GM19452 (cell line): ENCODE measurements around the gene ILKAP.

Experiments used
- ATAC-seq: cut with Tn5 transposase; IDR thresholded peaks from one replicate; pipeline ENCODE4 v1.9.1; 2021; ENCODE audit not compliant: unreplicated experiment

Gene ILKAP

DNA sequence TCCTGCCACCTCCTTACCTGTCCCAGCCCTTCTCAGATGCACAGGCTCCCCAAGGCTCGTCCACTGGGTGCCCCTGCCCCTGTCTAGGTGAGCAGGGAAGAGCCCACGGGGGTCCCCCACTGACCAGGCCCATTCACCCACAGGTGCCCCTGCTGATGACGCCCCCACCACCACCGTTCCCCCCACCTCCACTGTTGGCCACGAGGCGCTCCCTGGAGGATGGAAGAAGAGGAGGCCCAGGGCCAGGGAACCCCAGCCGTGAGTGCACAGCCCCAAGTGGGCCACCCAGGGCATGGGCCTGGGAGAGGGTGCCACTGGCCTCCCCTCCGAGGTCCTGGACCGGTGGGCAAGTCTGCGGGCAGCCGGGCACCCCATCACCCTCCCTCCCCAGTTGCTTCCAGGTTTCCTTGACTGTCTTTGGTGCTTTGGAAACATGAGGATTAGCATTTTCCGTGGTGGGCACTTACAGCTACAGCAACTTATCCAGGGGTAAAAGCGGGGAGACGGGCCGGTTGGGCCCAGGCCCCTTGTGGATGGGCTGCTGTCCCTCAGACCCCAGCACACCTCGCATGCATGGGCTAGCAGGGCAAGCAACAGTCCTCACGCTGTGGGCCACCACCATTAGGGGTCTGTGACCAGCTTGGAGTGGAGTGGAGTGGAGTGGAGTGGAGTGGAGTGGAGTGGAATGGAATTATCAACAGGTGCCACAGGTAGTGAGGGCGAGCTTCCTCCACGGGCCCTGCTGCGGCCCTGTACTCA lies 78.2 kb downstream of the ILKAP start:
- ATAC-seq, result no peak

DNA sequence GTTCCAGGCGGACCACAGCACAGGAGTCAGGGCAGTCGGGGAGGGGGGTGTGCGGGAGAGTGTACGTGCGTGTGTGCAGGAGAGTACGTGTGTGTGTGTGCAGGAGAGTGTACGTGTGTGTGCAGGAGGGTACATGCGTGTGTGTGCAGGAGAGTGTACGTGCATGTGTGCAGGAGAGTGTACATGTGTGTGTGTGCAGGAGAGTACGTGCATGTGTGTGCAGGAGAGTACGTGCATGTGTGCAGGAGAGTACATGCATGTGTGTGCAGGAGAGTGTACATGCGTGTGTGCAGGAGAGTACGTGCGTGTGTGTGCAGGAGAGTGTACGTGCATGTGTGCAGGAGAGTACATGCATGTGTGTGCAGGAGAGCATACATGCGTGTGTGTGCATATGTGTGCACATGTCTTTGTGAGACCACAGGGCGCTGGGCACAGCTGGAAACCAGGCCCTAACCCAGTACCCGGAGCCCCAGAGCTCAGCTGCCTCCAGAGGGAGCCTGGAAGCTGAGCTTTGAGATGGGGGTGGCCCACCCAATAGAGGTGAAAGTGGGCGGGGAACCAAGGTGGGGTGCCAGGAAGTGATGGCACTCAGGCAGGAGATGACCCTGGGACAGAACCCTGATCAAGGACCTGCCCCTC lies 78.9 kb downstream of the ILKAP start:
- ATAC-seq, result no peak

DNA sequence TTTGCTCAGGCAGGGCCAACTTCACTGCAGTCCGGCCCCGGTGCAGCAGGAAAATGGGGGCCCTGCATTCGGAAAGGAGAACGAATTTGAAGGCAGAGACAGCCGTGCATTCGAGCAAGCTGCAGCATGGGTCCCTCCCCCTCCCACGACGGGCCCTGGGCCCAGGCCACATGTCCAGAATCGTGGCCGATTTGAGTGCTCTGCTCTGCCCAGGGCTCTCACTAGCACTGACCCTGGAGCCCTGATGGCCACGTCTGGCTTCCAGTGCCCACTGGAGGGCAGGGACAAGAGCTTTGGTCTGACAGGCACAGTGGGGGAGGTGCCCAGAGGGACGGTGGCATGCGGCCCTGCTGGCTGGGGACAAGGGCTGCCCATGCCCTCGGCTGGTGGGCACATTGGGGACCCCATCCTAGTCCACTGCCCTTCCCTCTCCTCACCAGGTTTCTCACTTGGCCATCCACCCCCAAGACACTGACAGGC lies 79.5 kb downstream of the ILKAP start:
- no peak for ATAC-seq

DNA sequence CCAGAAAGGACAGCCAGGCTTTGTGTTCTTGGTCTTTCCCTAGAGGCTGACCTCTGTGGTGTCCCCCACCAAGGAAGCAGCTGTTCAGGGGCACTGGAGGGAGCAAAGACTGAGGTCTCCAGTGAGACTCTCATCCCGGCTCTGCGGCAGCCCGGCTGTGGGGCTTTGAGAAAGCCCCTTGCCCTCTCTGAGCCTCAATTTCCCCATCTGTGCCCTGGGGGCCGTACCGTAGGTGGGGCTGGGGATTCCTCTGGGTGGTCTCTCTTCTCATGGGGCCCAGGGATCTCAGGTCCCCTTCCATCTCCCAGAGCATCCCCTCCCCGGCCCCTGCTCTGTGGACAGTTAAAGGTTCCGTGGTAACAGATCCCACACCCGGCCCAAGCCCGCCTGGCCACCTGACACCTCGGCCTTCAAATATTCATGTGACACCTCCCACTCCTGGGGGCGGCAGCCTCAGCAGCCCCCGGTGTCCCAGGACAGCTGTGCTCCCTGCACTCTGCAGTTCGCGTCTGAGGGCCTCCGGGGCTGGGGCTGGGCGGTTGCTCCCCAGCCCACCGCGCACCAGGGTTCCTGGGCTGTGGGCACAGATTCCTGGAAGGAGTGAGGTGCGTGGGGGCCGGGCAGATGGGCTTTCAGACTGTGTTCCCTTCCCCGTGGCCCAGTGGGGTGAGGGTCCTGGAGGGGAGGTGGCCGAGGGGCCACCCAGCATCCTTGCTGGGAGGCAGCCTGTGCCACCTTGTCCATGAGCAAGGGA lies 80.1 kb downstream of the ILKAP start:
- ATAC-seq, result no peak

DNA sequence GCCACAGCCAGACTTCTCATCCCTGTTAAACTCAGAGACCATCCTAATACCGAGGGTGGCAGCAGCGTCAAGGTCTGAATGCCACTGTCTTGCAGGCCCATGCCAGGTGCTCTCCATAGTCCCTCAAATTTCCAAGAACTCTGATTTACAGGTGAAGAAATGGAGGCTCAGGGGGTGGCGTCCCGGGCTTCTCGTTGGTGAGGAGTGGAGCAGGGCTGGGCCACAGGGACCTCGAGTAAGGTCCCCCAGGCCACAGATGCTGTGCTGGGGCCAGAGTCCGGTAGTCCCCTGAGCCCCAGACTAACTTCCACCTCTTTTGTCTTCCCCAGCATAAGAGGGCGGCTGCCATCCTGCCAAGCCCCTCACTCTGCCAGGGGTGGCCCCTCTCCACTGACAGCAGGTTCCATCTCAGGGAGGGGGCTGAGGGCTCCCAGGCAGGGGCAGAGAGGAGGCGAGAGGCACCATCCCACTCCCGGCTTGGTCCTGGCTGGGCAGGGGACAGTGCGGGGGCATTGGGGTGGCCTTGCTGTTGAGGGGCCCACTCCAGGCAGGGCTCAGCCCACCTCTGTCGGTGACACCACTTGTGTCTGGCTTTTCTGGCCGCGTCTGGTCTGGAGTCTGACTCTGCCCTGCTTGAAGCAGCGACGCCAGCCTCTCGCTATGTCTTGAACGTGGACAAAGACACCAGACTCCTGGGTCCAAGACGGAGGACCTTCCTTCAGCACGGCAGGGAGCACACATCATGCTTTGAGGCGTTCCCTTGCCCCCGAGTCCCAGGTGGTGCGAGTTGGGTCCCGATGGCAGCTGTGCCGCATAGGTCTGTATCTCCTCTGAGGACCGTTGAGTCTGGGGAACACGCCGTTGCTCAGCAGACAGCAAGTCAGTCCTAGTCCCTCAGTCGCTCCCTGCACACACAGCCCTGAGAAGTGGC lies 80.9 kb downstream of the ILKAP start:
- ATAC-seq, result no peak

DNA sequence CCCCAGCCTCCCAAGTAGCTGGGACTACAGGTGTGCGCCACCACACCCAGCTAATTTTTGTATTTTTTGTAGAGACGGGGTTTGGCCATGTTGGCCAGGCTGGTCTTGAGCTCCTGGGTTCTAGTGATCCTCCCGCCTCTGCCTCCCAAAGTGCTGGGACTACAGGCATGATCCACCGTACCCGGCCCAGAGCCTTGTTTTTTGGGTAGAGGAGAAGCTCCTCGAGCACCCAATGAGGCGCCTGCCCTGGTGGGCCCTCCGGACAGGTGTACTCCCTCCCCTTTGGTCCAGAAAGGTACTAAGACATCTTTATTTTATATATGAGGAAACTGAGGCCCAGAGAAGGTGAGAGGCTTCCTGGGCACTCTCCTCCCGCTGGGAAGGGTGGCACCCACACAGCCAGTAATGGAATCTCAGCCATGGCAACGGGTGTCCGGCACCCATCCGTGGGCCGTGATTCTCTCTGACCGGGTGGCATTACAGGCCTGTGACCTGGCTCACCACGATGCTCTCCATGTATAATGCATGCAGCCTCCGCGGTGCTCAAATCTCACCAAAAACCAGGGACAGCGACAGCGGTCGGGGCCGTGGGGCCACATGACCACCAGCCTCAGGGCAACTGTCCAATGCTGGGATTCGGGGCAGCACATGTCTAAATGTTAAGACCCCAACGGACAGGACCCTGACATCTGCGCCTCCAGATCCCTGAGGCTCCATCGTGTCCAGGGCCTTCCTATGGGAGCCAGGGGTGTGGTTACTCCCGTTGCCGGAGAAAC lies 81.8 kb downstream of the ILKAP start:
- no peak for ATAC-seq

DNA sequence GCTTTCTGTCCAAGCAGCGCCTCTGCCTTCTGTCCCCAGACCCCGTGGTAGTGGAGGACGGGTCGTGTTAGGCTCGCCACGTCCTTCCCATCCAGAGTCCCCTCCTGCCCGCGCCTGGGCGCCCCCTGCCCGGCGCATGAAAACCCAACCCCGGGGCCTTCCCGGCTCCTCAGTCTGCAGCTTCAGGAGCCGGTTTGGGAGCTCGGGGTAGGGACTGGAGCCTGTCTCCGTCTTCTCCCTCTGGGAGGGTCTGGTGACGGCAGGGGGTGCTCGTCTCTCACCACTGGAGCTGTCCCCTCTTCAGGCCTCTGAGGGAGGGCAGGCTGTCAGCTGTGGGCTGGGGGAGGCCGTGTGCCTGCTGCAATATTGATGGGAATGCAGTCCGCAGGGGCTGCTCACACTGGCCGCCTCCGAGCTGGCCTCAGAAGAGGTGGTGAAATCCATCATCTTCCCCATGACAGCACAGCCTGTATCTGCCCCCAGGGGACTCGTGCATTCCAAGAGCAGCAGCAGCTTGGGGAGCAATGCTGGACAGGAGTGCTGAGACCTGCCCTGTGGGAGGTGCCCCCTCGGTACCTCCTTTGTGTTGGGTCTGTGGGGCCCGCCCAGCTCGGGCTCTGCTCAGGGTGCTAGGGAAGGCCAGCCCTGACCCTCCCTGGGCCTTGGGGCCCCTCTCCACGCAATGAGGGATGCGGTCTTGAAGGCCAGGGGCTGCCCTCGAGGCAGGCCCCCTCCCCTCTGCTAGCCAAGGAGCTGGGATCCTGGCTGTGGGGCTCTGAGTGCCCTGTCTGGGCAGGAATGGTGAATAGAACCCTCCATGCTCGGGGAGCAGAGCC lies 82.8 kb downstream of the ILKAP start:
- ATAC-seq, result no peak
